GM18505 (cell line): Measurements from ENCODE around the gene CDX2.
"Not testable (repeated sequence)": the region's sequence is repeated elsewhere in the genome, so short reads cannot be mapped to it uniquely, and the experiment has no call there.

ENCODE experiments used
- ATAC-seq: cut with Tn5 transposase; IDR thresholded peaks from one replicate; pipeline ENCODE4 v1.9.1; 2021; ENCODE audit not compliant: unreplicated experiment
- POLR2A ChIP-seq: IDR thresholded peaks from 4 replicates; pipeline ENCODE4 v1.6.1; 2011; ENCODE audit warnings: borderline replicate concordance; ENCODE audit not compliant: insufficient read depth, insufficient read length; ENCODE audit errors: extremely low read depth

CDX2 gene

GRCh38 chr13:27964741-27965323 lies 4.3 kb downstream of the CDX2 start:
- no peak for TF ChIP-seq POLR2A
- ATAC-seq: no peak

- not testable (repeated sequence) for ATAC-seq
These were observed 4.9 kb downstream of the CDX2 start for GRCh38 chr13:27964206-27964605.

GRCh38 chr13:27963491-27963890 lies 5.6 kb downstream of the CDX2 start:
- no peak for ATAC-seq
- no peak for TF ChIP-seq POLR2A

GRCh38 chr13:27962982-27963381 lies 6.1 kb downstream of the CDX2 start:
- no peak for ATAC-seq
- TF ChIP-seq POLR2A: no peak

- no peak for ATAC-seq
- TF ChIP-seq POLR2A: no peak
These were observed 6.8 kb downstream of the CDX2 start for GRCh38 chr13:27962128-27962841.

GRCh38 chr13:27961227-27962085 lies 7.7 kb downstream of the CDX2 start:
- TF ChIP-seq POLR2A: no peak

GRCh38 chr13:27960362-27961226 lies 8.5 kb downstream of the CDX2 start:
- no peak for ATAC-seq

More at GRCh38 chr13:27961227-27962085, 7.7 kb downstream of the CDX2 start:
- no peak for ATAC-seq

GRCh38 chr13:27959976-27960361 lies 9.1 kb downstream of the CDX2 start:
- TF ChIP-seq POLR2A: no peak
- no peak for ATAC-seq

More at GRCh38 chr13:27960362-27961226, 8.5 kb downstream of the CDX2 start:
- TF ChIP-seq POLR2A: no peak

- no peak for ATAC-seq
- no peak for TF ChIP-seq POLR2A
These were observed 12.4 kb downstream of the CDX2 start for GRCh38 chr13:27956576-27957300.

GRCh38 chr13:27955014-27955591 lies 14.0 kb downstream of the CDX2 start:
- ATAC-seq: no peak

GRCh38 chr13:27954406-27954851 lies 14.7 kb downstream of the CDX2 start:
- ATAC-seq: peak; percentile 32

More at GRCh38 chr13:27955014-27955591, 14.0 kb downstream of the CDX2 start:
- no peak for TF ChIP-seq POLR2A

More at GRCh38 chr13:27954406-27954851, 14.7 kb downstream of the CDX2 start:
- TF ChIP-seq POLR2A: no peak
